Measurements from ENCODE around the gene CYTH1.

CYTH1 gene

GRCh38 chr17:78715000-78715771, 66.9 kb downstream of the CYTH1 start:
- DNase-seq, result no peak

GRCh38 chr17:78714534-78714933, 67.5 kb downstream of the CYTH1 start:
- DNase-seq, result no peak

GRCh38 chr17:78712043-78712442, 70.0 kb downstream of the CYTH1 start:
- no peak for DNase-seq

GRCh38 chr17:78710607-78711006, 71.5 kb downstream of the CYTH1 start:
- no peak for DNase-seq

GRCh38 chr17:78709751-78710181, 72.3 kb downstream of the CYTH1 start:
- DNase-seq, result no peak

- DNase-seq, result no peak
Observed at GRCh38 chr17:78709119-78709681, 72.9 kb downstream of the CYTH1 start.

GRCh38 chr17:78708510-78708973, 73.5 kb downstream of the CYTH1 start:
- peak in 2 of 4 experiments; percentile 15 to 33 for DNase-seq

GRCh38 chr17:78707923-78708322, 74.2 kb downstream of the CYTH1 start:
- DNase-seq, result no peak

GRCh38 chr17:78707016-78707415, 75.1 kb downstream of the CYTH1 start:
- no peak for DNase-seq

- DNase-seq, result no peak
Observed at GRCh38 chr17:78706271-78706915, 75.7 kb downstream of the CYTH1 start.

GRCh38 chr17:78705071-78705470, 77.0 kb downstream of the CYTH1 start:
- no peak for DNase-seq

GRCh38 chr17:78704594-78704993, 77.5 kb downstream of the CYTH1 start:
- DNase-seq, result no peak

GRCh38 chr17:78697554-78698343, 84.3 kb downstream of the CYTH1 start:
- DNase-seq, result no peak

- DNase-seq, result no peak
Observed at GRCh38 chr17:78697122-78697521, 85.0 kb downstream of the CYTH1 start.

- no peak for DNase-seq
Observed at GRCh38 chr17:78696016-78696982, 85.8 kb downstream of the CYTH1 start.

- no peak for DNase-seq
Observed at GRCh38 chr17:78694805-78695531, 87.1 kb downstream of the CYTH1 start.

- no peak for DNase-seq
Observed at GRCh38 chr17:78693346-78694083, 88.6 kb downstream of the CYTH1 start.

GRCh38 chr17:78692460-78693010, 89.5 kb downstream of the CYTH1 start:
- no peak for DNase-seq

GRCh38 chr17:78689029-78689428, 93.0 kb downstream of the CYTH1 start:
- DNase-seq, result no peak

- no peak for DNase-seq
Observed at GRCh38 chr17:78687944-78688343, 94.1 kb downstream of the CYTH1 start.

Measured in activated CD4-positive, CD25-positive, alpha-beta regulatory T cell (primary cell).